ENCODE measurements around the gene RAB9B. TPM values are rescaled to one million over a fixed set of nuclear protein-coding genes. Genes with fewer than 3 reads are reported as not detected.
A peak's percentile ranks its signal among the peaks of the same experiment; 100 is the strongest.

The RAB9B gene
- polyA plus RNA-seq, 3 donors = 0.01 to 0.08 TPM; not detected in 1

DNA sequence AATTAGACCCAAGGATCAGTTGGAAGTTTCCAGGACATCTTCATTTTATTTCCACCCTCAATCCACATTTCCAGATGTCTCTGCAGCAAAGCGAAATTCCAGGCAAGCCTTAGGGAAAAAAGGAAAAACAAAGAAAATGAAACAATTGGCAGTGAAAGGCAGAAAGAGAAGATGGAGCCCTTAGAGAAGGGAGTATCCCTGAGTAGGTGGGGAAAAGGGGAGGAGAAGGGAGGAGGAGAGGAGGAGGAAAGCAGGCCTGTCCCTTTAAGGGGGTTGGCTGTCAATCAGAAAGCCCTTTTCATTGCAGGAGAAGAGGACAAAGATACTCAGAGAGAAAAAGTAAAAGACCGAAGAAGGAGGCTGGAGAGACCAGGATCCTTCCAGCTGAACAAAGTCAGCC, 55.5 kb downstream of the RAB9B start, which contains the start of gene PLP1:
Gene PLP1 (plus strand): TSS at position 295 of the 400 bp plus-strand sequence. CDS start 156 bp downstream, outside the sequence.
- no peaks in the 10 kb centered on the region for H3K4me1 Mint-ChIP-seq
- WGBS (ENCODE audit: insufficient coverage) = no CpG with 5 or more reads among the region's 2 CpGs

GRCh38 chrX:103774070-103774642, 57.9 kb downstream of the RAB9B start:
- WGBS (ENCODE audit: insufficient coverage) = 78% methylated on average over 3 of the region's 6 CpGs
- no peak overlapping the region for H3K9ac ChIP-seq (ENCODE audit: insufficient read depth, low read length, poor library complexity, severe bottlenecking)
- Mint-ChIP-seq H3K27me3 (ENCODE audit: low read depth in 3 of 3) (peaks cover 0 to 9% (median 2%) of the 10 kb centered on the region in 3 donors), H3K4me3 (no peak overlapping the region), H3K9me3 (peaks cover 0 to 2% (median 0%) of the 10 kb centered on the region in 7 donors), H3K4me1 (no peaks in the 10 kb centered on the region), H3K36me3 (no peaks in the 10 kb centered on the region), H3K27ac (no peak overlapping the region)
- intact Hi-C loops (cut with micrococcal nuclease) = no loop called here
- TF ChIP-seq CTCF (IDR thresholded peaks at IDR 0.05) = peak; percentile 27
- H3K79me2 ChIP-seq (ENCODE audit: insufficient read depth, low read length) = no peaks in the 10 kb centered on the region
- no peak overlapping the region for H2AFZ ChIP-seq (ENCODE audit: insufficient read depth, low read depth, low read length, poor library complexity, severe bottlenecking)
- H3K36me3 ChIP-seq (replicated peaks in 1 of 2; ENCODE audit: control insufficient read depth in 1 of 2, insufficient read depth in 2 of 2, low read length in 2 of 2) = no peaks in the 10 kb centered on the region
- no peaks in the 10 kb centered on the region for H3K9me3 ChIP-seq (replicated peaks in 1 of 2; ENCODE audit: control insufficient read depth in 1 of 2, insufficient read depth in 1 of 2, low read length in 2 of 2)
- H3K4me1 ChIP-seq (ENCODE audit: control insufficient read depth in 1 of 2, insufficient read depth in 2 of 2, low read length in 2 of 2) = no peaks in the 10 kb centered on the region
- H3K4me2 ChIP-seq (replicated peaks; ENCODE audit: extremely low read depth, low read length, poor library complexity, severe bottlenecking) = no peak overlapping the region
- H3K27me3 ChIP-seq (ENCODE audit: control insufficient read depth in 2 of 2, insufficient read depth in 2 of 2, low read length in 2 of 2) = peaks cover 0 to 2% of the 10 kb centered on the region in 2 donors
- H3K27ac ChIP-seq (ENCODE audit: low read depth in 1 of 2, low read length in 2 of 2) = no peak overlapping the region
- no peaks in the 10 kb centered on the region for H4K20me1 ChIP-seq (ENCODE audit: insufficient read depth, low read length)
- H3K4me3 ChIP-seq (replicated peaks in 1 of 3; ENCODE audit: low read depth in 2 of 3, low read length in 3 of 3) = no peak overlapping the region
- peak in 2 of 3 donors; percentile 10 to 24 for DNase-seq

More for the DNA sequence above, 55.5 kb downstream of the RAB9B start, which contains the start of gene PLP1:
- no peaks in the 10 kb centered on the region for H3K79me2 ChIP-seq (ENCODE audit: insufficient read depth, low read length)
- H3K36me3 ChIP-seq (replicated peaks in 1 of 2; ENCODE audit: control insufficient read depth in 1 of 2, insufficient read depth in 2 of 2, low read length in 2 of 2) = no peaks in the 10 kb centered on the region
- H3K27me3 ChIP-seq (ENCODE audit: control insufficient read depth in 2 of 2, insufficient read depth in 2 of 2, low read length in 2 of 2) = peaks cover 0 to 2% of the 10 kb centered on the region in 2 donors
- H3K9me3 Mint-ChIP-seq = peaks cover 0 to 2% (median 0%) of the 10 kb centered on the region in 7 donors
- H3K4me3 ChIP-seq (replicated peaks in 1 of 3; ENCODE audit: low read depth in 2 of 3, low read length in 3 of 3) = no peak within 1 kb of the TSS
- no peak within 1 kb of the TSS for H3K4me2 ChIP-seq (replicated peaks; ENCODE audit: extremely low read depth, low read length, poor library complexity, severe bottlenecking)
- no peaks in the 10 kb centered on the region for H3K4me1 ChIP-seq (ENCODE audit: control insufficient read depth in 1 of 2, insufficient read depth in 2 of 2, low read length in 2 of 2)
- no peak within 1 kb of the TSS for H3K9ac ChIP-seq (ENCODE audit: insufficient read depth, low read length, poor library complexity, severe bottlenecking)
- intact Hi-C loops (cut with micrococcal nuclease) = no loop called here
- no peak within 1 kb of the TSS for H3K27ac Mint-ChIP-seq
- no peaks in the 10 kb centered on the region for H4K20me1 ChIP-seq (ENCODE audit: insufficient read depth, low read length)
- no peak within 1 kb of the TSS for H3K27ac ChIP-seq (ENCODE audit: low read depth in 1 of 2, low read length in 2 of 2)
- H3K4me3 Mint-ChIP-seq = no peak within 1 kb of the TSS
- H3K9me3 ChIP-seq (replicated peaks in 1 of 2; ENCODE audit: control insufficient read depth in 1 of 2, insufficient read depth in 1 of 2, low read length in 2 of 2) = no peaks in the 10 kb centered on the region
- no peak within 1 kb of the TSS for H2AFZ ChIP-seq (ENCODE audit: insufficient read depth, low read depth, low read length, poor library complexity, severe bottlenecking)
- peaks cover 0 to 9% (median 2%) of the 10 kb centered on the region in 3 donors for H3K27me3 Mint-ChIP-seq (ENCODE audit: low read depth in 3 of 3)
- H3K36me3 Mint-ChIP-seq = no peaks in the 10 kb centered on the region
- no peak for DNase-seq
- TF ChIP-seq CTCF (IDR thresholded peaks at IDR 0.05) = no peak

All from CD14-positive monocyte (primary cell).